K562 (cell line): ENCODE results near the gene MCIDAS.

Experiments used
- CEBPB ChIP-seq: fragments of 450-650 bp; IDR thresholded peaks from 2 replicates; pipeline ENCODE4 v1.6.1; 2016; ENCODE audit warnings: missing genetic modification characterization, missing compliant biosample characterization
- CEBPG ChIP-seq, 3 experiments: fragments of 200-800 bp in 1 of 3; sonication (Bioruptor generic) in 1 of 3; sonication (generic) in 1 of 3; formaldehyde crosslinking in 1 of 3; IDR thresholded peaks in 2 of 3; conservative IDR thresholded peaks in 1 of 3; 2 replicates each; pipeline versions ENCODE4 v1.6.1 to v1.8.0; 2016 to 2022; ENCODE audit warnings: missing compliant biosample characterization in 2 of 3, missing genetic modification characterization in 2 of 3, mild to moderate bottlenecking in 1 of 3, missing genetic modification reagents in 1 of 3
- JUND ChIP-seq, 2 experiments: IDR thresholded peaks; 2 replicates in 1 of 2; 3 replicates in 1 of 2; pipeline ENCODE4 v1.6.1; 2011; ENCODE audit warnings: borderline replicate concordance in 2 of 2, low read depth in 2 of 2, low read length in 2 of 2, improper control_type of control experiment in 1 of 2, missing biosample characterization in 1 of 2, missing genetic modification characterization in 1 of 2, missing genetic modification reagents in 1 of 2
- MXI1 ChIP-seq: IDR thresholded peaks from 2 replicates; pipeline ENCODE4 v1.6.1; 2011; ENCODE audit warnings: low read depth, mild to moderate bottlenecking, improper control_type of control experiment, low read length
- NCOA2 ChIP-seq, 2 experiments: fragments of 450-650 bp; IDR thresholded peaks; 2 replicates each; pipeline ENCODE4 v1.6.1; 2018; ENCODE audit warnings: mild to moderate bottlenecking in 2 of 2, moderate library complexity in 1 of 2; ENCODE audit not compliant: partially characterized antibody in 2 of 2
- NFIC ChIP-seq: fragments of 450-650 bp; IDR thresholded peaks from 2 replicates; pipeline ENCODE4 v1.6.1; 2017; ENCODE audit warnings: mild to moderate bottlenecking, inconsistent platforms
- PHB2 ChIP-seq: fragments of 450-650 bp; IDR thresholded peaks from 2 replicates; pipeline ENCODE4 v1.6.1; 2017; ENCODE audit warnings: low read depth
- PTRF ChIP-seq: fragments of 450-650 bp; IDR thresholded peaks from 2 replicates; pipeline ENCODE4 v1.6.1; 2016; ENCODE audit warnings: mild to moderate bottlenecking, missing genetic modification characterization, missing compliant biosample characterization
- ZBTB2 ChIP-seq: fragments of 450-650 bp; IDR thresholded peaks from 2 replicates; pipeline ENCODE4 v1.6.1; 2016; ENCODE audit warnings: antibody characterized with exemption
- ZNF212 ChIP-seq: fragments of 450-650 bp; formaldehyde crosslinking; IDR thresholded peaks from 2 replicates; pipeline ENCODE4 v1.4.0; 2020; ENCODE audit warnings: mild to moderate bottlenecking
- TF ChIP-seq, protein P1 (sequence below), 3 experiments: IDR thresholded peaks in 2 of 3; conservative IDR thresholded peaks in 1 of 3; 2 replicates each; pipeline ENCODE4 v1.5.1; 2011 to 2012; ENCODE audit warnings: low read length in 3 of 3, mild to moderate bottlenecking in 3 of 3, control low read depth in 2 of 3, improper control_type of control experiment in 1 of 3, inconsistent platforms in 1 of 3, low read depth in 1 of 3, mixed read lengths in 1 of 3, moderate library complexity in 1 of 3; ENCODE audit not compliant: insufficient read depth in 2 of 3
- TF ChIP-seq, protein P2 (sequence below), 2 experiments: fragments of 450-650 bp; formaldehyde crosslinking in 1 of 2; IDR thresholded peaks; 2 replicates each; pipeline versions ENCODE4 v1.4.0 to v1.6.1; 2014 to 2020; ENCODE audit warnings: mild to moderate bottlenecking in 2 of 2, borderline replicate concordance in 1 of 2, low read depth in 1 of 2
- TF ChIP-seq, protein P3 (sequence below): fragments of 200-800 bp; sonication (Bioruptor generic); IDR thresholded peaks from 2 replicates; pipeline ENCODE4 v1.6.1; 2017; ENCODE audit warnings: missing genetic modification characterization, missing compliant biosample characterization

DNA sequence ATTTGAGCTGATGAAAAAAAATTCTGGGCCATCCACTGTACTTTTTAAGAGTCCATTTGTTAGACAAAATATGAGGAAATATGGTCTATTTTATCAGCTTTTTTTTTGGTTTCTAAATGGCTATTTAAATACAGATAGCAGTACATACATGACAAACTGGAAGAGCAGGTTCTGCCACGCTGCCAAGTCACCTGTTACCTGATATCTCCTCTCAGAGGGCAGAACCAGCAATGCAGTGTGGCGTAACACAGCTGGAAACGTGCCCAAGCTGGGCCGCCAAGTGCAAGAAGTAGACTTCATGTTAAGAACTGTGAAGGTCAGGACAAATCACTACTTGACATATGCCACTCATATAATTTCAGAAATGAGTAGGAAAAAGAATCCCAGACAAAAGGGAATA is 8.1 kb downstream of the MCIDAS start:
- TF ChIP-seq, protein P1, sequence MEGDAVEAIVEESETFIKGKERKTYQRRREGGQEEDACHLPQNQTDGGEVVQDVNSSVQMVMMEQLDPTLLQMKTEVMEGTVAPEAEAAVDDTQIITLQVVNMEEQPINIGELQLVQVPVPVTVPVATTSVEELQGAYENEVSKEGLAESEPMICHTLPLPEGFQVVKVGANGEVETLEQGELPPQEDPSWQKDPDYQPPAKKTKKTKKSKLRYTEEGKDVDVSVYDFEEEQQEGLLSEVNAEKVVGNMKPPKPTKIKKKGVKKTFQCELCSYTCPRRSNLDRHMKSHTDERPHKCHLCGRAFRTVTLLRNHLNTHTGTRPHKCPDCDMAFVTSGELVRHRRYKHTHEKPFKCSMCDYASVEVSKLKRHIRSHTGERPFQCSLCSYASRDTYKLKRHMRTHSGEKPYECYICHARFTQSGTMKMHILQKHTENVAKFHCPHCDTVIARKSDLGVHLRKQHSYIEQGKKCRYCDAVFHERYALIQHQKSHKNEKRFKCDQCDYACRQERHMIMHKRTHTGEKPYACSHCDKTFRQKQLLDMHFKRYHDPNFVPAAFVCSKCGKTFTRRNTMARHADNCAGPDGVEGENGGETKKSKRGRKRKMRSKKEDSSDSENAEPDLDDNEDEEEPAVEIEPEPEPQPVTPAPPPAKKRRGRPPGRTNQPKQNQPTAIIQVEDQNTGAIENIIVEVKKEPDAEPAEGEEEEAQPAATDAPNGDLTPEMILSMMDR (IDR thresholded peaks at IDR 0.05 in 2 of 3, conservative IDR thresholded peaks at IDR 0.05 in 1 of 3; ENCODE audit: insufficient read depth in 2 of 3, low read depth in 1 of 3, low read length in 3 of 3), result no peak
- TF ChIP-seq NCOA2 (IDR thresholded peaks at IDR 0.05; ENCODE audit: partially characterized antibody in 2 of 2) (no peak), ZNF212 (no peak), MXI1 (no peak), CEBPG (CRISPR knock-in tag; IDR thresholded peaks at IDR 0.05) (no peak), CEBPG (tag; conservative IDR thresholded peaks at IDR 0.05 in 1 of 2, IDR thresholded peaks at IDR 0.05 in 1 of 2) (no peak), PHB2 (no peak), PTRF (no peak), NFIC (no peak), JUND (IDR thresholded peaks at IDR 0.05; ENCODE audit: borderline replicate concordance, low read depth, low read length) (no peak), JUND (tag; IDR thresholded peaks at IDR 0.05; ENCODE audit: borderline replicate concordance, low read depth, low read length) (no peak), ZBTB2 (no peak), CEBPB (no peak)
- TF ChIP-seq, protein P2, sequence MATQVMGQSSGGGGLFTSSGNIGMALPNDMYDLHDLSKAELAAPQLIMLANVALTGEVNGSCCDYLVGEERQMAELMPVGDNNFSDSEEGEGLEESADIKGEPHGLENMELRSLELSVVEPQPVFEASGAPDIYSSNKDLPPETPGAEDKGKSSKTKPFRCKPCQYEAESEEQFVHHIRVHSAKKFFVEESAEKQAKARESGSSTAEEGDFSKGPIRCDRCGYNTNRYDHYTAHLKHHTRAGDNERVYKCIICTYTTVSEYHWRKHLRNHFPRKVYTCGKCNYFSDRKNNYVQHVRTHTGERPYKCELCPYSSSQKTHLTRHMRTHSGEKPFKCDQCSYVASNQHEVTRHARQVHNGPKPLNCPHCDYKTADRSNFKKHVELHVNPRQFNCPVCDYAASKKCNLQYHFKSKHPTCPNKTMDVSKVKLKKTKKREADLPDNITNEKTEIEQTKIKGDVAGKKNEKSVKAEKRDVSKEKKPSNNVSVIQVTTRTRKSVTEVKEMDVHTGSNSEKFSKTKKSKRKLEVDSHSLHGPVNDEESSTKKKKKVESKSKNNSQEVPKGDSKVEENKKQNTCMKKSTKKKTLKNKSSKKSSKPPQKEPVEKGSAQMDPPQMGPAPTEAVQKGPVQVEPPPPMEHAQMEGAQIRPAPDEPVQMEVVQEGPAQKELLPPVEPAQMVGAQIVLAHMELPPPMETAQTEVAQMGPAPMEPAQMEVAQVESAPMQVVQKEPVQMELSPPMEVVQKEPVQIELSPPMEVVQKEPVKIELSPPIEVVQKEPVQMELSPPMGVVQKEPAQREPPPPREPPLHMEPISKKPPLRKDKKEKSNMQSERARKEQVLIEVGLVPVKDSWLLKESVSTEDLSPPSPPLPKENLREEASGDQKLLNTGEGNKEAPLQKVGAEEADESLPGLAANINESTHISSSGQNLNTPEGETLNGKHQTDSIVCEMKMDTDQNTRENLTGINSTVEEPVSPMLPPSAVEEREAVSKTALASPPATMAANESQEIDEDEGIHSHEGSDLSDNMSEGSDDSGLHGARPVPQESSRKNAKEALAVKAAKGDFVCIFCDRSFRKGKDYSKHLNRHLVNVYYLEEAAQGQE (IDR thresholded peaks at IDR 0.05; ENCODE audit: borderline replicate concordance), result no peak
- TF ChIP-seq, protein P2 (CRISPR knock-in tag; IDR thresholded peaks at IDR 0.05; ENCODE audit: low read depth), result no peak
- TF ChIP-seq, protein P3, sequence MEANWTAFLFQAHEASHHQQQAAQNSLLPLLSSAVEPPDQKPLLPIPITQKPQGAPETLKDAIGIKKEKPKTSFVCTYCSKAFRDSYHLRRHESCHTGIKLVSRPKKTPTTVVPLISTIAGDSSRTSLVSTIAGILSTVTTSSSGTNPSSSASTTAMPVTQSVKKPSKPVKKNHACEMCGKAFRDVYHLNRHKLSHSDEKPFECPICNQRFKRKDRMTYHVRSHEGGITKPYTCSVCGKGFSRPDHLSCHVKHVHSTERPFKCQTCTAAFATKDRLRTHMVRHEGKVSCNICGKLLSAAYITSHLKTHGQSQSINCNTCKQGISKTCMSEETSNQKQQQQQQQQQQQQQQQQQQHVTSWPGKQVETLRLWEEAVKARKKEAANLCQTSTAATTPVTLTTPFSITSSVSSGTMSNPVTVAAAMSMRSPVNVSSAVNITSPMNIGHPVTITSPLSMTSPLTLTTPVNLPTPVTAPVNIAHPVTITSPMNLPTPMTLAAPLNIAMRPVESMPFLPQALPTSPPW (CRISPR knock-in tag), result no peak
